ENCODE results near the gene GLI1. TPM values are rescaled to one million over a fixed set of nuclear protein-coding genes. Genes with fewer than 3 reads are reported as not detected.
A peak's percentile ranks its signal among the peaks of the same experiment; 100 is the strongest.
"Not testable (repeated sequence)": the region's sequence is repeated elsewhere in the genome, so short reads cannot be mapped to it uniquely, and the experiment has no call there.

GLI1 gene
- total RNA-seq, 1 donor from 2014 or later = 1.4 TPM

- ATAC-seq = no peak
- H3K27me3 ChIP-seq = no peaks in the 10 kb centered on the region
- no peak for DNase-seq
- H3K27ac ChIP-seq = no peak overlapping the region
- no peaks in the 10 kb centered on the region for H3K4me1 ChIP-seq
- no peaks in the 10 kb centered on the region for H3K9me3 ChIP-seq
- peaks cover 24% of the 10 kb centered on the region for H3K36me3 ChIP-seq
- TF ChIP-seq CTCF (IDR thresholded peaks at IDR 0.05) = no peak
- H3K4me3 ChIP-seq = no peak overlapping the region
- intact Hi-C loops (cut with DNase I) = no loop called here
Observed at GRCh38 chr12:57419495-57419894, 40.1 kb upstream of the GLI1 start.

DNA sequence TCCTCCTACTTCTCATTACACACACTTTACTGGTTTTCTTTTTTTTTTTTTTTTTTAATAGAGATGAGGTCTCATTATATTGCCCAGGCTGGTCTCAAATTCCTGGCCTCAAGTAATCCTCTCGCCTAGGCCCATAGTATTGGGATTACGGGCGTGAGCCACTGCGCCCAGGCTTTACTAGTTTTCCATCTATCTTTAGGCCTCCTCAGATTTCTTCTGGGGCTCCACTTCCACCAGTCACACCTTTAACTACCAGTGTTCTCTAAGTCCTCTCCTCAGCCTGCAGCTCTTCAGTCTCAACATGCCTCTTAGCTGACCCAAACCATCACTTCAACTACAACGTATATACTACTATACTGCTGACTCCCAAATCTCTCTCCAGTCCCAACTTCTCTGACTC is 39.1 kb upstream of the GLI1 start:
- Histone ChIP-seq H3K4me3 (no peak overlapping the region), H3K27ac (no peak overlapping the region), H3K27me3 (no peaks in the 10 kb centered on the region), H3K9me3 (no peaks in the 10 kb centered on the region), H3K4me1 (no peaks in the 10 kb centered on the region), H3K36me3 (peaks cover 24% of the 10 kb centered on the region)
- TF ChIP-seq CTCF (IDR thresholded peaks at IDR 0.05) = no peak
- no peak for DNase-seq
- intact Hi-C loops (cut with DNase I) = no loop called here
- ATAC-seq = no peak

DNA sequence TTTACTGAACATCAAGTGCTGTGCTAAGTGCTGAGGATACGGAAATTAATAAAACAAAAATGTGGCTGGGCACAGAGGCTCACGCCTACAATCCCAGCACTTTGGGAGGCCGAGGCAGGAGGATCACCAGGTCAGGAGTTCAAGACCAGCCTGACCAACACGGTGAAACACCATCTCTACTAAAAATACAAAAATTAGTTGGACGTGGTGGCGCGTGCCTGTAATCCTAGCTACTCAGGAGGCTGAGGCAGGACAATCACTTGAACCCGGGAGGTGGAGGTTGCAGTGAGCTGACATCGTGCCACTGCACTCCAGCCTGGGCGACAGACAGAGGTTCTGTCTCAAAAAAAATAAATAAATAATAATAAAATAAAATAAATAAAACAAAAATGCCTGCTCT is 32.6 kb upstream of the GLI1 start:
- H3K4me3 ChIP-seq; H3K9me3 ChIP-seq; H3K27ac ChIP-seq; ATAC-seq; H3K4me1 ChIP-seq; intact Hi-C loops (cut with DNase I); H3K27me3 ChIP-seq; DNase-seq: not testable (repeated sequence)
- H3K36me3 ChIP-seq = peaks cover 15% of the 10 kb centered on the region

DNA sequence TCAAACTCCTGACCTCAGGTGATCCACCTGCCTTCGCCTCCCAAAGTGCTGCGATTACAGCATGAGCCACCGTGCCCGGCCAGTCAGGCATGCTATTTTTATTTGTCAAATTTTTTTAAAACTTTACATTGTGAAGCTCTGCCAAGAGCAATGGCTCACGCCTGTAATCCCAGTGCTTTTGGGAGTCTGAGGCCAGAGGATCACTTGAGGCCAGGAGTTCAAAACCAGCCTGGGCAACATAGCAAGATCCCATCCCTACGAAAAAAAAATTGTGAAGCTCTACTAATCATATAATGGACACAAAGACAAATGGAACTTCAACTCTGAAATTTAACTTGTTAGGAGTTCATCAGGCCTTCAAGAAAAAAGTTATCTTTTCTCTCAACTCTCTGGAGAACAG is 30.6 kb upstream of the GLI1 start:
- no peak overlapping the region for H3K27ac ChIP-seq
- no peak for ATAC-seq
- no peaks in the 10 kb centered on the region for H3K27me3 ChIP-seq
- H3K36me3 ChIP-seq = no peaks in the 10 kb centered on the region
- no peak for DNase-seq
- intact Hi-C loops (cut with DNase I) = no loop called here
- TF ChIP-seq CTCF (IDR thresholded peaks at IDR 0.05) = no peak
- no peak overlapping the region for H3K4me3 ChIP-seq
- H3K9me3 ChIP-seq = no peaks in the 10 kb centered on the region
- peaks cover 9% of the 10 kb centered on the region for H3K4me1 ChIP-seq

DNA sequence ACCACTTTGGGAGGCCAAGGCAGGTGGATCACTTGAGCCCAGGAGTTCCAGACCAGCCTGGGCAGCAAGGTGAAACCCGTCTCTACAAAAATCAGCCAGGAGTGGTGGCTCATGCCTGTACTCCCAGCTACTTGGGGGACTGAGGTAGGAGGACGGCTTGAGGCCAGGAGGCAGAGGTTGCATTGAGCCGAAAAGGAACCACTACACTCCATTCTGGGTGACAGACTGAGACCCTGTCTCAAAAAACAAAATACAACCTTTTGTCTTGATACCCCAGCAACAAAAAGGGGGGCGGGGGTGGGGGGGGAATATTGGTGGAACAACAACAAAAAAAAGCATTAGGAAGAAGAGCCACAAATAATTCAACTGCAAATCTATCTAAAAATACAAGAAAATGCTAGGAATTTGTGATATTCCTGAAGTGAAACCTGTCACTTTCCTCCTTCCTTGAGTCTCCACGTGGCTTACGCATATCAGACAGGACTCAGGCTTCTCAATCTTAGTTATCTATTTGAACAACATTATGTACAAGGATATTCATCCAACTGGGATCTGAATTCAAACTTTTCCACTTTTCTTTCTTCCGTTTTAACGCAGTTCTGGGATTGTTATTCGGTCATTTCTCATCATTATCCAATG is 30.0 kb upstream of the GLI1 start:
- TF ChIP-seq CTCF (IDR thresholded peaks at IDR 0.05) = no peak
- DNase-seq (no peak), ATAC-seq (no peak)
- intact Hi-C loops (cut with DNase I) = no loop called here
- Histone ChIP-seq H3K27ac (peak overlapping the region; percentile 85), H3K4me3 (peak overlapping the region; percentile 75), H3K27me3 (no peaks in the 10 kb centered on the region), H3K9me3 (no peaks in the 10 kb centered on the region), H3K36me3 (no peaks in the 10 kb centered on the region), H3K4me1 (peaks cover 9% of the 10 kb centered on the region)

GRCh38 chr12:57430112-57430930 is 29.3 kb upstream of the GLI1 start:
- ATAC-seq = peak; percentile 87
- no peak for DNase-seq
- H3K9me3 ChIP-seq = no peaks in the 10 kb centered on the region
- peak; percentile 17 for TF ChIP-seq CTCF (IDR thresholded peaks at IDR 0.05)
- peaks cover 9% of the 10 kb centered on the region for H3K4me1 ChIP-seq
- intact Hi-C loops (cut with DNase I) = no loop called here
- no peaks in the 10 kb centered on the region for H3K36me3 ChIP-seq
- H3K27ac ChIP-seq = peak overlapping the region; percentile 85
- peak overlapping the region; percentile 75 for H3K4me3 ChIP-seq
- H3K27me3 ChIP-seq = no peaks in the 10 kb centered on the region
